ENCODE results near the gene GSE1.

GRCh38 chr16:85629326-85629725 lies 16.2 kb downstream of the GSE1 start:
- TF ChIP-seq CTCF (IDR thresholded peaks at IDR 0.05; ENCODE audit: poor library complexity): no peak
- no peak for TF ChIP-seq EZH2phosphoT487 (IDR thresholded peaks at IDR 0.05; ENCODE audit: low read depth, severe bottlenecking, unreplicated experiment)
- no peak for TF ChIP-seq EZH2 (IDR thresholded peaks at IDR 0.05; ENCODE audit: borderline replicate concordance)
